ENCODE data around the gene CP.

CP gene

DNA sequence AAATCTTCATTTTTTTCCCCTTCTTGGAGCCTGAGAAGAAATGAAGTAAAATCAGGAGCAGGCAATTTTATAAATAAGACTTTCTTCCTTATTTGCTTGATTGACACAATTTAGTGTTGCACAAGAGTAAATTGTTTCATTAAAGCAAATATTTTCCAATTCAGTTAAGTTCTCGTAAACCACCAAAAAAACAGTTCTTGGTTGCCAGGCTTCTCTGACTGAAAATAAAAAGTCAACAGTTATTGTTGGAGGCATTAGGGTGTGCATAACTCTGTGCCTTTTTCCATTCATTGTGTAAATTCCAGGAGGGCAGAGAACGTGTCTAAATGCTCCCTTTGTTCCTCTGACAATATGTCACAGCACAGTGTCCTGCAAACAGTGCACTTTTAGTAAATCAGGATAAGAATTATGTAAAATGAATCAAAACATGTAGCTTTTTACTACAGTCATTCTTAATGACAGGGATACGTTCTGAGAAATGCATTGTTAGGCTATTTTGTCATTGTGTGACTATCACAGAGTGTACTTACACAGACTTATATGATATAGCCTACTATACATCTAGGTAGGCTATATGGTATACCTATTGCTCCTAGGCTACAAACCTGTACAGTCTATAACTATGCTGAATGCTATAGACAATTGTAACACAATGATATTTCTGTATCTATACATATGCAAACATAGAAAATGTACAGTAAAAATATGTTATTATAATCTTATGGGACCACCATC, at the start of gene CP:
CP (minus strand) TSS at position 47 of the 735 bp plus-strand sequence; CDS start at position 10, 37 bp downstream.
- ChIA-PET CTCF (no interaction called here), POLR2A (no interaction called here)
- TF ChIP-seq PKNOX1 (IDR thresholded peaks at IDR 0.05) (peak; percentile 39; the same call in 1 of the 2 replicates), SP1 (IDR thresholded peaks at IDR 0.05) (no peak)
- no peak for DNase-seq (ENCODE audit: extremely low spot score)

- no peak for DNase-seq (ENCODE audit: extremely low spot score)
- POLR2A ChIA-PET, result no interaction called here
- no peak for TF ChIP-seq LEF1 (IDR thresholded peaks at IDR 0.05; ENCODE audit: borderline replicate concordance)
- no peak for TF ChIP-seq ARNT (IDR thresholded peaks at IDR 0.05)
- TF ChIP-seq BHLHE40 (IDR thresholded peaks at IDR 0.05; ENCODE audit: borderline replicate concordance), result no peak
- CTCF ChIA-PET, result interaction anchor here (0.7 kb wide), 1 partner anchor 148 kb away, joined by 3 read pairs; no protein-coding TSS in a partner anchor
Measured at GRCh38 chr3:149270180-149270579, 48.6 kb upstream of the CP start.

- TF ChIP-seq PKNOX1 (IDR thresholded peaks at IDR 0.05), result no peak
- no peak for TF ChIP-seq BHLHE40 (IDR thresholded peaks at IDR 0.05; ENCODE audit: borderline replicate concordance)
- no peak for TF ChIP-seq TARDBP (IDR thresholded peaks at IDR 0.05)
- TF ChIP-seq ZNF384 (IDR thresholded peaks at IDR 0.05), result no peak
- no peak for TF ChIP-seq SUZ12 (IDR thresholded peaks at IDR 0.05)
- TF ChIP-seq FOXK2 (IDR thresholded peaks at IDR 0.05), result no peak
- no peak for TF ChIP-seq ARNT (IDR thresholded peaks at IDR 0.05)
- TF ChIP-seq NFRKB (IDR thresholded peaks at IDR 0.05), result no peak
- no peak for TF ChIP-seq CTBP1 (IDR thresholded peaks at IDR 0.05; ENCODE audit: borderline replicate concordance)
- TF ChIP-seq LEF1 (IDR thresholded peaks at IDR 0.05; ENCODE audit: borderline replicate concordance), result no peak
- no peak for TF ChIP-seq HDGF (IDR thresholded peaks at IDR 0.05; ENCODE audit: borderline replicate concordance)
- no peak for TF ChIP-seq SP1 (IDR thresholded peaks at IDR 0.05)
- no peak for TF ChIP-seq FOXA1 (IDR thresholded peaks at IDR 0.05)
- TF ChIP-seq L3MBTL2 (conservative IDR thresholded peaks at IDR 0.05), result no peak
- CTCF ChIA-PET, result no interaction called here
- POLR2A ChIA-PET, result no interaction called here
- DNase-seq (ENCODE audit: extremely low spot score), result no peak
Measured at GRCh38 chr3:149269687-149270086, 48.1 kb upstream of the CP start.

- CTCF ChIA-PET, result no interaction called here
- TF ChIP-seq FOXK2 (IDR thresholded peaks at IDR 0.05), result no peak
- TF ChIP-seq L3MBTL2 (conservative IDR thresholded peaks at IDR 0.05), result no peak
- TF ChIP-seq SUZ12 (IDR thresholded peaks at IDR 0.05), result no peak
- no peak for TF ChIP-seq BHLHE40 (IDR thresholded peaks at IDR 0.05; ENCODE audit: borderline replicate concordance)
- TF ChIP-seq TARDBP (IDR thresholded peaks at IDR 0.05), result no peak
- no peak for TF ChIP-seq PKNOX1 (IDR thresholded peaks at IDR 0.05)
- TF ChIP-seq ZNF384 (IDR thresholded peaks at IDR 0.05), result no peak
- no peak for TF ChIP-seq ARNT (IDR thresholded peaks at IDR 0.05)
- POLR2A ChIA-PET, result no interaction called here
- no peak for DNase-seq (ENCODE audit: extremely low spot score)
Measured at GRCh38 chr3:149267565-149267964, 45.9 kb upstream of the CP start.

- TF ChIP-seq LEF1 (IDR thresholded peaks at IDR 0.05; ENCODE audit: borderline replicate concordance) (no peak), L3MBTL2 (conservative IDR thresholded peaks at IDR 0.05) (no peak), SUZ12 (IDR thresholded peaks at IDR 0.05) (no peak), TARDBP (IDR thresholded peaks at IDR 0.05) (no peak), BHLHE40 (IDR thresholded peaks at IDR 0.05; ENCODE audit: borderline replicate concordance) (no peak), NFRKB (IDR thresholded peaks at IDR 0.05) (no peak), FOXM1 (IDR thresholded peaks at IDR 0.05; ENCODE audit: borderline replicate concordance) (no peak), SP1 (IDR thresholded peaks at IDR 0.05) (no peak), FOXA1 (IDR thresholded peaks at IDR 0.05) (no peak), PKNOX1 (IDR thresholded peaks at IDR 0.05) (no peak), ARNT (IDR thresholded peaks at IDR 0.05) (no peak), HDGF (IDR thresholded peaks at IDR 0.05; ENCODE audit: borderline replicate concordance) (no peak), CTBP1 (IDR thresholded peaks at IDR 0.05; ENCODE audit: borderline replicate concordance) (no peak), ZNF384 (IDR thresholded peaks at IDR 0.05) (no peak), FOXK2 (IDR thresholded peaks at IDR 0.05) (no peak), ELF4 (IDR thresholded peaks at IDR 0.05) (no peak)
- DNase-seq (ENCODE audit: extremely low spot score), result no peak
- CTCF ChIA-PET, result no interaction called here
- POLR2A ChIA-PET, result no interaction called here
Measured at GRCh38 chr3:149266736-149267135, 45.1 kb upstream of the CP start.

GRCh38 chr3:149263856-149264255, 42.2 kb upstream of the CP start:
- CTCF ChIA-PET, result no interaction called here
- POLR2A ChIA-PET, result no interaction called here
- TF ChIP-seq FOXM1 (IDR thresholded peaks at IDR 0.05; ENCODE audit: borderline replicate concordance) (no peak), PKNOX1 (IDR thresholded peaks at IDR 0.05) (no peak), SUZ12 (IDR thresholded peaks at IDR 0.05) (no peak), CTBP1 (IDR thresholded peaks at IDR 0.05; ENCODE audit: borderline replicate concordance) (no peak), FOXK2 (IDR thresholded peaks at IDR 0.05) (no peak), ELF4 (IDR thresholded peaks at IDR 0.05) (no peak), L3MBTL2 (conservative IDR thresholded peaks at IDR 0.05) (no peak)
- DNase-seq (ENCODE audit: extremely low spot score), result no peak

Measured in HEK293T (cell line).